Large intestine (tissue), 3 donors: Measurements from ENCODE around the gene HLA-DQB1. TPM values are rescaled to one million over a fixed set of nuclear protein-coding genes. Genes with fewer than 3 reads are reported as not detected.

Experiments
- DNase-seq, 2 donors: peaks; one replicate each; pipeline versions ENCODE4 v3.0.0 to v3.0.0-alpha.2; 2013
- H3K27ac ChIP-seq: one replicate; pipeline ENCODE4 v1.5.1; 2013; ENCODE audit warnings: low read length
- H3K27me3 ChIP-seq: 2 replicates; pipeline ENCODE4 v1.6.1; 2013; ENCODE audit warnings: low read length; ENCODE audit not compliant: control insufficient read depth, insufficient read depth
- H3K36me3 ChIP-seq: 2 replicates; pipeline ENCODE4 v1.6.1; 2013; ENCODE audit warnings: low read length; ENCODE audit not compliant: control insufficient read depth, insufficient read depth
- H3K4me1 ChIP-seq: one replicate; pipeline ENCODE4 v1.6.1; 2013; ENCODE audit warnings: low read length; ENCODE audit not compliant: control insufficient read depth, insufficient read depth
- H3K4me3 ChIP-seq: one replicate; pipeline ENCODE4 v1.5.1; 2013; ENCODE audit warnings: low read length
- H3K9me3 ChIP-seq: one replicate; pipeline ENCODE4 v1.6.1; 2013; ENCODE audit warnings: mild to moderate bottlenecking, low read depth, low read length, moderate library complexity; ENCODE audit not compliant: control insufficient read depth
- WGBS: methylation state at CpG from one replicate; pipeline ENCODE4 v1.1.5; 2013; ENCODE audit warnings: low lambda C conversion rate; ENCODE audit not compliant: insufficient coverage; 5-methylcytosine and 5-hydroxymethylcytosine counted together
- polyA plus RNA-seq: library from polyadenylated mRNA; unstranded; fragments of 120-200 nt; gene quantifications from one replicate; pipeline ENCODE4 v1.2.1, GENCODE V29; 2013

HLA-DQB1 gene
- polyA plus RNA-seq, 1 donor: 23.7 TPM

GRCh38 chr6:32614366-32615081, 51.9 kb downstream of the HLA-DQB1 start:
- WGBS: no CpG with 5 or more reads among the region's 1 CpG
- no peak for DNase-seq
- Histone ChIP-seq H3K4me3 (no peak overlapping the region), H3K9me3 (no peaks in the 10 kb centered on the region), H3K4me1 (no peaks in the 10 kb centered on the region), H3K36me3 (no peaks in the 10 kb centered on the region), H3K27me3 (no peaks in the 10 kb centered on the region), H3K27ac (no peak overlapping the region)

GRCh38 chr6:32613475-32613874, 53.0 kb downstream of the HLA-DQB1 start:
- H3K4me1 ChIP-seq: no peaks in the 10 kb centered on the region
- no peaks in the 10 kb centered on the region for H3K9me3 ChIP-seq
- no CpG with 5 or more reads among the region's 6 CpGs for WGBS
- no peak for DNase-seq
- no peaks in the 10 kb centered on the region for H3K36me3 ChIP-seq
- H3K27me3 ChIP-seq: no peaks in the 10 kb centered on the region
- H3K4me3 ChIP-seq: no peak overlapping the region
- H3K27ac ChIP-seq: no peak overlapping the region

- Histone ChIP-seq H3K4me3 (no peak overlapping the region), H3K27me3 (no peaks in the 10 kb centered on the region), H3K9me3 (no peaks in the 10 kb centered on the region), H3K36me3 (no peaks in the 10 kb centered on the region), H3K4me1 (no peaks in the 10 kb centered on the region), H3K27ac (no peak overlapping the region)
- 40% methylated on average over 1 of the region's 3 CpGs for WGBS
- DNase-seq: no peak
Measured at GRCh38 chr6:32610682-32611296, 55.7 kb downstream of the HLA-DQB1 start.

- 0% methylated on average over 1 of the region's 8 CpGs for WGBS
- Histone ChIP-seq H3K4me1 (no peaks in the 10 kb centered on the region), H3K36me3 (no peaks in the 10 kb centered on the region), H3K27ac (no peak overlapping the region), H3K4me3 (no peak overlapping the region), H3K9me3 (no peaks in the 10 kb centered on the region), H3K27me3 (no peaks in the 10 kb centered on the region)
- peak; percentile 90 to 93 for DNase-seq
Measured at GRCh38 chr6:32609731-32610640, 56.5 kb downstream of the HLA-DQB1 start.

Other genes starting within 250 kb of the HLA-DQB1 start
- gene HLA-DRA, start 226.8 kb downstream of the HLA-DQB1 start, polyA plus RNA-seq: 380 TPM
- gene HLA-DRB5, start 136.4 kb downstream of the HLA-DQB1 start, polyA plus RNA-seq: 20.4 TPM
- gene HLA-DRB1, start 76.8 kb downstream of the HLA-DQB1 start, polyA plus RNA-seq: 159 TPM
- gene HLA-DQA1, start 29.3 kb downstream of the HLA-DQB1 start, polyA plus RNA-seq: 53.4 TPM
- 1.8 TPM for gene HLA-DQA2, start 74.7 kb upstream of the HLA-DQB1 start, polyA plus RNA-seq
- 1.9 TPM for gene HLA-DQB2, start 96.9 kb upstream of the HLA-DQB1 start, polyA plus RNA-seq
- gene HLA-DOB, start 150.3 kb upstream of the HLA-DQB1 start, polyA plus RNA-seq: 0.94 TPM
- 13.3 TPM for gene TAP2, start 172.1 kb upstream of the HLA-DQB1 start, polyA plus RNA-seq
- 47.3 TPM for gene PSMB8, start 177.4 kb upstream of the HLA-DQB1 start, polyA plus RNA-seq
- 18.7 TPM for gene TAP1, start 187.0 kb upstream of the HLA-DQB1 start, polyA plus RNA-seq
- 21.7 TPM for gene PSMB9, start 187.5 kb upstream of the HLA-DQB1 start, polyA plus RNA-seq